Measurements from ENCODE around the gene WDR59. TPM values are rescaled to one million over a fixed set of nuclear protein-coding genes. Genes with fewer than 3 reads are reported as not detected.
A peak's percentile ranks its signal among the peaks of the same experiment; 100 is the strongest.

Gene WDR59
- total and polyA plus RNA-seq, 7 donors = 6.2 to 40.7 (median 20.3) TPM

DNA sequence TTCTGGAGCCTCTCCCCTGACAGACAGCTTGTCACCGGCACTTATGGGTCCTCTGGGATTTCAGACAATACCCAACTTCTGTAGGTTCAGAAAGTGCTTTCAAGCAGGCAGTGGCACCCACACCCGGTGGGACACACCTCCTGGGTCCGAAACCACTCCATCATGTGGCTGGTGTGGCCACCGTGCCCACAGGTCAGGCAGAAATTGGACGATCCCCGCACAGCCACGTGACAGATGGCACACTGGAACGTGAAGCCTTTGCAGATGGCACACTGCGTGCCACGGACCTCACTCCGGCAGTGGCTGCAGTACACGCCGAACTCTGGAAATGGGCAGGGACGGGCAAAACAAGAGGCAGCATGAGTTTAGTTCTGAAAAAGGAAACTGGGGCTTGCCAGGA is 110.8 kb downstream of the WDR59 start:
- WGBS, 2 donors = 93 to 94% methylated on average over 14 of the region's 14 CpGs
- peaks cover 0 to 48% (median 9%) of the 10 kb centered on the region in 4 donors for H3K36me3 ChIP-seq
- no peaks in the 10 kb centered on the region for H3K9me3 ChIP-seq
- intact Hi-C loops (cut with DNase I) = no loop called here
- H3K4me1 ChIP-seq = peaks cover 0 to 11% (median 0%) of the 10 kb centered on the region in 4 donors
- no peak for TF ChIP-seq CTCF (IDR thresholded peaks at IDR 0.05)
- no peak for TF ChIP-seq EP300 (IDR thresholded peaks at IDR 0.05)
- TF ChIP-seq POLR2A (IDR thresholded peaks at IDR 0.05) = no peak
- no peak overlapping the region for H3K4me3 ChIP-seq
- H3K27ac ChIP-seq = no peak overlapping the region
- H3K27me3 ChIP-seq = no peaks in the 10 kb centered on the region
- DNase-seq = no peak

- Histone ChIP-seq H3K27ac (no peak overlapping the region), H3K9me3 (no peaks in the 10 kb centered on the region), H3K27me3 (no peaks in the 10 kb centered on the region), H3K4me3 (no peak overlapping the region), H3K4me1 (no peaks in the 10 kb centered on the region), H3K36me3 (peaks cover 0 to 47% (median 9%) of the 10 kb centered on the region in 4 donors)
- DNase-seq = no peak
- intact Hi-C loops (cut with DNase I) = no loop called here
- whole genome bisulfite sequencing, 2 donors = 73 to 95% methylated on average over 2 of the region's 2 CpGs
- TF ChIP-seq POLR2AphosphoS5 (IDR thresholded peaks at IDR 0.05) (no peak), POLR2A (IDR thresholded peaks at IDR 0.05) (no peak), CTCF (IDR thresholded peaks at IDR 0.05) (no peak), EP300 (IDR thresholded peaks at IDR 0.05) (no peak)
These were observed 112.6 kb downstream of the WDR59 start for GRCh38 chr16:74872302-74872701.

DNA sequence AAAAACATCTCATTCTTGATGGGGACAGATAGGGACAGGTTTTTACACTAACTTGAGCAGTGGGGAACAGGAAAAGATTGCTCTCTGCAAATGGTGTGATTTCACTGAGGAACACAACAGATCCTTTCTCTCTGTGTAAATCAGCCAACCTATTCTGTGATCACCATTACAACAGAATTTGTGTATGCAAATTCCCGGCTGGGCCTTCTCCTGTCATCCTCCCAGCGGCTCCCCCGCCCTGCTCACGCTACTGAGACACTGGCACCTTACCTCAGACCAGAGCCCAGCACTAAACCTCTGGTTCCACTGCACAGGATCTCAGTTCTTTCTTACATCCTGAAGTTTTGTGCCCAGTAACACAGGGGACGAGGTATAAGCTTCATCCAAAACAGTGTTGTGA is 113.3 kb downstream of the WDR59 start:
- intact Hi-C loops (cut with DNase I) = no loop called here
- Histone ChIP-seq H3K27ac (no peak overlapping the region), H3K27me3 (no peaks in the 10 kb centered on the region), H3K9me3 (no peaks in the 10 kb centered on the region), H3K36me3 (peaks cover 0 to 40% (median 9%) of the 10 kb centered on the region in 4 donors), H3K4me3 (no peak overlapping the region), H3K4me1 (peaks cover 0 to 1% (median under 1%) of the 10 kb centered on the region in 4 donors)
- 85 to 86% methylated on average over 5 of the region's 5 CpGs for WGBS, 2 donors
- DNase-seq = no peak
- no peak for TF ChIP-seq CTCF (IDR thresholded peaks at IDR 0.05)
- no peak for TF ChIP-seq POLR2AphosphoS5 (IDR thresholded peaks at IDR 0.05)
- TF ChIP-seq POLR2A (IDR thresholded peaks at IDR 0.05) = no peak
- no peak for TF ChIP-seq EP300 (IDR thresholded peaks at IDR 0.05)

DNA sequence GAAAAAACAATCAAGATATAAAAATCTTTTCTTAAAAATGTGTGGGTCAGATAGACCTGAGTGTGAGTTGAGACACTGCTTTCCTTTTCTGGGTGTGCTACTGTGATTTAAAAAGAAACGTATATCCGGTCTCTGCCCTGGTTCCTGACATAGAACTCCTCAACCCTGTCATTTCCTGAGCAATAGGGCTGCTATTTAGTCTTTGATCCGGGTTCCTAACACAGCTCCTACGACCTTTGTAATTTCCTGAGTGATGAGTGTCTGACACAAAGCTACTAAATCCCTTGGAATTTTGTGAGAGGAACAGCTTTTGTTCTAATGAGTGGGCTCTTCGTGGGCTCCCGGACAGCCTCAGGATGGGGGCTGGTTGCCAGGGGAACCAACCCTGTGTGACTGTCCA is 116.4 kb downstream of the WDR59 start:
- Histone ChIP-seq H3K9me3 (no peaks in the 10 kb centered on the region), H3K27ac (peak overlapping the region in 1 of 4 donors; percentile 14), H3K36me3 (peaks cover 0 to 14% (median under 1%) of the 10 kb centered on the region in 4 donors), H3K4me1 (peaks cover 0 to 9% (median 7%) of the 10 kb centered on the region in 4 donors), H3K4me3 (no peak overlapping the region), H3K27me3 (no peaks in the 10 kb centered on the region)
- no peak for TF ChIP-seq POLR2A (IDR thresholded peaks at IDR 0.05)
- TF ChIP-seq POLR2AphosphoS5 (IDR thresholded peaks at IDR 0.05) = peak in 1 of 4 donors; percentile 24
- no peak for TF ChIP-seq EP300 (IDR thresholded peaks at IDR 0.05)
- no peak for DNase-seq
- 14 to 27% methylated on average over 6 of the region's 6 CpGs for WGBS, 2 donors
- intact Hi-C loops (cut with DNase I) = no loop called here

DNA sequence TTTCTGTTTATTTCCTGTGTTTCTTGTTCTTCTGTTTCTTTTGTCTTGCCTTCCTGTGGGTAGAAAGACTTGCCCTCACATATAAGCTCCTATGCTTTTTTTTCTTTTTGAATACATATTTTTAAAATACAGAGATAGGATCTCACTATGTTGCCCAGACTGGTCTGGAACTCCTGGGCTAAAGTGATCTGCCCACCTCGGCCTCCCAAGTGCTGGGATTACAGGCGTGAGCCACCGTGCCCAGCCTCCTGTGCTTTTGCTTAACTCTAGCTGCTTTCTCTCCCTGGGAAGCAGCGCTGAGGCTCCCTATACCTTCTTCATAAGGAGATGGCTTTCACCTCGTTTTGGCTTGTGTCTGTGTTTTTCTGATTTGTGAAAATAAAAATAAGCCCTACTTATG is 116.9 kb downstream of the WDR59 start:
- Histone ChIP-seq H3K4me3 (no peak overlapping the region), H3K27me3 (no peaks in the 10 kb centered on the region), H3K36me3 (peaks cover 0 to 9% (median 0%) of the 10 kb centered on the region in 4 donors), H3K27ac (no peak overlapping the region), H3K9me3 (no peaks in the 10 kb centered on the region), H3K4me1 (peaks cover 0 to 9% (median 7%) of the 10 kb centered on the region in 4 donors)
- 77 to 78% methylated on average over 5 of the region's 5 CpGs for WGBS, 2 donors
- TF ChIP-seq CTCF (IDR thresholded peaks at IDR 0.05) (no peak), POLR2A (IDR thresholded peaks at IDR 0.05) (no peak), EP300 (IDR thresholded peaks at IDR 0.05) (no peak), POLR2AphosphoS5 (IDR thresholded peaks at IDR 0.05) (no peak)
- DNase-seq = no peak
- intact Hi-C loops (cut with DNase I) = no loop called here
